ENCODE measurements around the gene HOXB13.

DNA sequence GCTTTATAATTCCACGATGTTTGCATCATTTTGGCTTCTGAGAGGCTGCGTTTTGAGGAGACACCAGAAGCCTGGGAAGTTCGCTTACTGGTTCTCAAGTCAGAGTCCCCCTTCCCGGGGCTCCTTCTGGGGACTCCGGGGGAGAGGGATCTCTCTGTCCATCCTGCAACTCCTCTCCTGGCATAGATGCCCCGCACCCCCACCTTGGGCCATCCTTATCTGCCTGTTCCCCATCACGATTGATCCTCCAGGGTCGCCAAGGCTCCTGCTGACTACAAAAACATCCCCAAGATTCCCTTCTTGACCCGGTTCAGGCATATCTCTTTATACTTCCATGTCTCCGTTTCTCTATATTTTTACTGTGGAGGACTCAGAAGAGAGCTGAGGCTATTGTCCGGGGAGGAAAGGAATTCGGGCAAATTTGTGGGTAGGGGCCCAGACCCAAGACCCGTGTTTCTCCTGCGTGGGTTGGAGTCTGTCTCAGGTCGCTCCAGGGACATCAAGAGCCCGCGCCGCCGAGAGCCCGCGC lies 18.4 kb upstream of the HOXB13 start:
- no peak for TF ChIP-seq CTCF (IDR thresholded peaks at IDR 0.05)
- no peak for TF ChIP-seq POLR2A (IDR thresholded peaks at IDR 0.05)

Measured in thyroid gland (tissue), 4 donors.